Central memory CD8-positive, alpha-beta T cell (primary cell): ENCODE measurements around the gene MRPL41.
"Not testable (repeated sequence)": the region's sequence is repeated elsewhere in the genome, so short reads cannot be mapped to it uniquely, and the experiment has no call there.

Experiments
- ATAC-seq: fragments of 150-1000 bp; cut with Tn5 transposase; replicated peaks from 2 replicates; pipeline ENCODE4 v1.10.0; 2022; ENCODE audit warnings: mild to moderate bottlenecking, moderate FRiP score, moderate number of reproducible peaks; ENCODE audit not compliant: poor library complexity, severe bottlenecking; ENCODE audit errors: extremely low read depth
- DNase-seq, 2 donors: peaks; one replicate each; pipeline ENCODE4 v3.0.0; 2021; ENCODE audit warnings: low spot score in 2 of 2
- H3K27ac Mint-ChIP-seq: one replicate; pipeline ENCODE4 v1.8.0; 2022; ENCODE audit warnings: low read depth, mild to moderate bottlenecking, moderate library complexity, mixed read lengths
- H3K27me3 Mint-ChIP-seq: one replicate; pipeline ENCODE4 v1.8.0; 2022; ENCODE audit warnings: mixed read lengths
- H3K36me3 Mint-ChIP-seq: one replicate; pipeline ENCODE4 v1.8.0; 2022; ENCODE audit warnings: mild to moderate bottlenecking, moderate library complexity, mixed read lengths; ENCODE audit not compliant: insufficient read depth
- H3K4me1 Mint-ChIP-seq: one replicate; pipeline ENCODE4 v1.8.0; 2022; ENCODE audit warnings: mixed read lengths
- H3K4me3 Mint-ChIP-seq: one replicate; pipeline ENCODE4 v1.8.0; 2022; ENCODE audit warnings: mild to moderate bottlenecking, moderate library complexity, mixed read lengths
- H3K9me3 Mint-ChIP-seq: one replicate; pipeline ENCODE4 v1.8.0; 2022; ENCODE audit warnings: mixed read lengths

The MRPL41 gene

DNA sequence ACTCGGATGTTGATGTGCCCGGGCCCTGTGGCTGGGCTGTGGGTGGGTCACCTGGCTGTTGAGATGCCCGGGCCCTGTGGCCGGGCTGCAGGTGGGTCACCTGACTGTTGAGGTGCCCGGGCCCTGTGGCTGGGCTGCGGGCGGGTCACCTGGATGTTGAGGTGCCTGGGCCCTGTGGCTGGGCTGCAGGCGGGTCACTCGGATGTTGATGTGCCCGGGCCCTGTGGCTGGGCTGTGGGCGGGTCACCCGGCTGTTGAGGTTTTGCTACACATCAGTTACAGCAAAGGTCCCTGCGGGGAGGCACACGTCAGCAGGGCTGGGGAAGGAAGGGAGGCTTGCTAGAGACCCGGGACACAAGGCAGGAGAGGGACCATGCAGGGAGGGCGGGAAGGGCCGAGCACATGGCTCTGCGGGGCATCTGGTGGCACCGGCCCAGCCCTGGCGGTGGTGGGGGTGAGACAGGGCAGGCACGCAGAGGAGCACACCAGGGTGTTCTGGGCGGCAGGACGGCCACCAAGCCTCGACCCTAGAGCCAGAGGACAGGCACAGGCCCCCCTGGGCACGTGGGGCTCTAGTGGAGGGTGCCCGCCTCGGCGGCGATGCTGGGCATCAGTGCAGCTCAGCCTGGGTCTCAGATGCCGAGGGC lies 36.9 kb upstream of the MRPL41 start:
- no peaks in the 10 kb centered on the region for H3K36me3 Mint-ChIP-seq
- ATAC-seq = no peak
- no peak overlapping the region for H3K27ac Mint-ChIP-seq

DNA sequence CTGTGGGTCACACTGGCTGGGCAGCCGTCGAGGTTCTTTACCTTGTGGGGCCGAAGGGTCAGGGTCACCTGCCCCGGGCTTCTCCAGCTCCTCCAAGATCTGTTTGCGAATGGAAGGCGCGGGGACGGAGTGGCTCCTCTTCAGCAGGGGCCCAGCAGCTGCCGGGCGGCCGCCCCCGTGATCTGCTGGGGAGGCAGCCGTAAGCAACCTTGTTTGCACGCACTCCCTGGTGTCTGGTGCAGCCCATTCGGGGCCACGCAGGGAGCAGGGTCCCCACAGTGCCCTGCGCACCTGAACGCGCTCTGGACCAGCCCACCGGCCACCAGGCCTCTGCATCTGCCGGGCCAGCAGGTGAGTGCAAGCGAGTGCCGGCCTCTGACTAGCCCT lies 36.3 kb upstream of the MRPL41 start:
- no peaks in the 10 kb centered on the region for H3K27me3 Mint-ChIP-seq
- DNase-seq = no peak
- no peak for ATAC-seq
- no peaks in the 10 kb centered on the region for H3K36me3 Mint-ChIP-seq
- H3K9me3 Mint-ChIP-seq = no peaks in the 10 kb centered on the region
- H3K27ac Mint-ChIP-seq = no peak overlapping the region
- peaks cover 8% of the 10 kb centered on the region for H3K4me1 Mint-ChIP-seq
- H3K4me3 Mint-ChIP-seq = no peak overlapping the region

More for the DNA sequence above, 36.9 kb upstream of the MRPL41 start:
- no peak overlapping the region for H3K4me3 Mint-ChIP-seq
- H3K27me3 Mint-ChIP-seq = no peaks in the 10 kb centered on the region
- no peak for DNase-seq
- H3K9me3 Mint-ChIP-seq = no peaks in the 10 kb centered on the region
- H3K4me1 Mint-ChIP-seq = peaks cover 8% of the 10 kb centered on the region

GRCh38 chr9:137516144-137516917 lies 35.3 kb upstream of the MRPL41 start:
- H3K4me1 Mint-ChIP-seq = peaks cover 8% of the 10 kb centered on the region
- ATAC-seq = no peak
- H3K4me3 Mint-ChIP-seq = no peak overlapping the region
- no peak overlapping the region for H3K27ac Mint-ChIP-seq
- H3K36me3 Mint-ChIP-seq = no peaks in the 10 kb centered on the region
- H3K9me3 Mint-ChIP-seq = no peaks in the 10 kb centered on the region
- H3K27me3 Mint-ChIP-seq = no peaks in the 10 kb centered on the region
- DNase-seq = no peak

- not testable (repeated sequence) for DNase-seq, H3K27ac Mint-ChIP-seq, H3K4me3 Mint-ChIP-seq, ATAC-seq, H3K9me3 Mint-ChIP-seq, H3K27me3 Mint-ChIP-seq, H3K4me1 Mint-ChIP-seq, H3K36me3 Mint-ChIP-seq
These were observed 32.8 kb upstream of the MRPL41 start for GRCh38 chr9:137518661-137519459.

DNA sequence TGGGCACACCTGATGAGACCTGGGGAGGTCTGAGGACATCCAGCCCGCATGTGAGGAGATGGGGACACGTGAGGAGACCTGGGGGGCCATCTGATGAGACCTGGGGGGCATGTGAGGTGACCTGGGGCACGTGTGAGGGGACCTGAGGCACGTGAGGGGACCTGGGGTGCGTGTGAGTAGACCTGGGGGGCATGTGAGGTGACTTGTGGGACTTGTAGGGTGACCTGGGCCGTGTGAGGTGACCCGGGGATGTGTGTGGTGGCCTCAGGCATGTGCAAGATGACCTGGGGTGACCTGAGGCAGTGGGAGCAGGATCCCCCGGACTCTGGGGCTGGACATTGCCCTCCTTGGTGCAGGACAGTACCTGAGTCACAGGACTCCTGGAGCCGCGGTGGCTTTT lies 32.1 kb upstream of the MRPL41 start:
- Mint-ChIP-seq H3K4me1 (no peaks in the 10 kb centered on the region), H3K27me3 (no peaks in the 10 kb centered on the region), H3K27ac (no peak overlapping the region), H3K4me3 (no peak overlapping the region), H3K36me3 (no peaks in the 10 kb centered on the region), H3K9me3 (no peaks in the 10 kb centered on the region)
- no peak for ATAC-seq
- no peak for DNase-seq

- H3K27me3 Mint-ChIP-seq = no peaks in the 10 kb centered on the region
- H3K9me3 Mint-ChIP-seq = no peaks in the 10 kb centered on the region
- DNase-seq = no peak
- H3K36me3 Mint-ChIP-seq = peaks cover 2% of the 10 kb centered on the region
- no peak overlapping the region for H3K27ac Mint-ChIP-seq
- H3K4me1 Mint-ChIP-seq = peaks cover 6% of the 10 kb centered on the region
- H3K4me3 Mint-ChIP-seq = no peak overlapping the region
- ATAC-seq = no peak
These were observed 30.9 kb upstream of the MRPL41 start for GRCh38 chr9:137520614-137521404.

- H3K36me3 Mint-ChIP-seq = peaks cover 2% of the 10 kb centered on the region
- no peaks in the 10 kb centered on the region for H3K27me3 Mint-ChIP-seq
- no peaks in the 10 kb centered on the region for H3K9me3 Mint-ChIP-seq
- no peak overlapping the region for H3K27ac Mint-ChIP-seq
- DNase-seq (no peak), ATAC-seq (no peak)
- peaks cover 6% of the 10 kb centered on the region for H3K4me1 Mint-ChIP-seq
- H3K4me3 Mint-ChIP-seq = no peak overlapping the region
These were observed 30.2 kb upstream of the MRPL41 start for GRCh38 chr9:137521405-137521985.

DNA sequence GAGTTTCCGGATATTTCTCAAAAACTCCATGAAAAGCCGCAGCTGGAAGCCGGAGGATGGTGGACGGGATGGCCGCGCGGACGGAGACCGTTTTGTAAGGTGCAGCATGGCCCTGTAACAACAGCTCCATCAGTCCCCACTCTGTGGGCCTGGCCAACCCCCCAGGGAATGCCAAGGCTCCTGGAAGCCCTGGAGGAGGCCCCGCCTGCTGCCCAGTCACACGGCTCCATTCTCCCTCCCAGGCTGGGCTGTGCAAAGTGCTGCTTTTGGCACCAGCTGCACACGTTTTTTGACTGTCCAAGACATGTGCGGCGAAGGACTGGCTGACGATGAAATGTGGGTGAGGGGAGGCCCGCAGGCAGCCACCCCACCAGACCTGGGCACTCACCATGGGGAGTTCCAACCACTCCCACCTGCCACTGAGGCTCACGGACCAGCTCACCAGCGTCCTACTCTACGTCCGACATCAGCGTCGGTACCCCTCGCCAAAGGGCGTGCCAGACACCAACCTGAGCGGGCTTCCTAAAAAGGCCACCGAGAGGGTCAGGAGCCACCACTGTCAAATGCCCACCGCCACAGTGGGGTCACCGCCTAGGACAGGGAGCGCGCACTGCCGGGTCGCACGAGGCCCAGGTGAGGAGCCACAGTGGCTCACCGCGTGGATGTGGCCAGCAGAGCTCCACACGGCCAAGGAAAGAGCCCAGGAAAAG lies 28.8 kb upstream of the MRPL41 start:
- H3K4me1 Mint-ChIP-seq = peaks cover 6% of the 10 kb centered on the region
- no peak for ATAC-seq
- DNase-seq = no peak
- H3K9me3 Mint-ChIP-seq = no peaks in the 10 kb centered on the region
- no peak overlapping the region for H3K27ac Mint-ChIP-seq
- H3K27me3 Mint-ChIP-seq = no peaks in the 10 kb centered on the region
- peaks cover 2% of the 10 kb centered on the region for H3K36me3 Mint-ChIP-seq
- H3K4me3 Mint-ChIP-seq = no peak overlapping the region

DNA sequence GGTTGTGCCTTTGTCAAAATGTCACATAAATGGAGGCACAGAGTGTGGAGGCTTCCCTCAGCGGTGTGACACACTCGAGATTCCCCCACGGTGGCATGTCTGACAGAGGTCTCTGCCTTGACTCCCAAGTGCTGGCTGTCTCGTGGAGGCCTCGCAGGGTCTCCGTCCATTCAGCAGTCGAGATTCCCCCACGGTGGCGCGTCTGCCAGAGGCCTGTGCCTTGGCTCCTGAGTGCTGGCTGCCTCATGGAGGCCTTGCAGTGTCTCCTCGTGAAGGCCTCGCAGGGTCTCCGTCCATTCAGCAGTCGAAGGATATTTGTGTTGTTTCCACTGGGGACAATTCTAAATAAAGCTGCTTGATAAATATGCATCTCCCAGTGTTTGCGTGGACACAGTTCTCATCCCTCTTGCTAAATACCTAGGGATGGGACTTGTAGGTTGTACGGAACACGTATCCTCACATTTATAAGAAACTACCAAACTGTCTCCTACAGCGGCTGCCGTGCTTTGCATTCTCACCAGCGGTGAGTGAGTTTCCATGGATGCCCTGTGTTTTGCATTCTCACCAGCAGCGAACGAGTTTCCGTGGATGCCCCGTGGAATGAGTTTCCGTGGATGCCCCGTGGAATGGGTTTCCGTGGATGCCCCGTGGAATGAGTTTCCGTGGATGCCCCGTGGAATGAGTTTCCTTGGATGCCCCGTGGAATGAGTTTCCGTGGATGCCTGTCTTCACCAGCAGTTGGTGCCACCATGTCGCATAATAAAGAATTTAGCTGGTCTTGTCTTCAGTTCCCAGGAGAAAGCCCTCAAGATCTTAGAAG lies 27.3 kb upstream of the MRPL41 start:
- Mint-ChIP-seq H3K36me3 (peaks cover 2% of the 10 kb centered on the region), H3K4me1 (peaks cover 6% of the 10 kb centered on the region), H3K27ac (peak overlapping the region; percentile 76), H3K9me3 (no peaks in the 10 kb centered on the region), H3K4me3 (no peak overlapping the region), H3K27me3 (no peaks in the 10 kb centered on the region)
- DNase-seq (no peak), ATAC-seq (no peak)

DNA sequence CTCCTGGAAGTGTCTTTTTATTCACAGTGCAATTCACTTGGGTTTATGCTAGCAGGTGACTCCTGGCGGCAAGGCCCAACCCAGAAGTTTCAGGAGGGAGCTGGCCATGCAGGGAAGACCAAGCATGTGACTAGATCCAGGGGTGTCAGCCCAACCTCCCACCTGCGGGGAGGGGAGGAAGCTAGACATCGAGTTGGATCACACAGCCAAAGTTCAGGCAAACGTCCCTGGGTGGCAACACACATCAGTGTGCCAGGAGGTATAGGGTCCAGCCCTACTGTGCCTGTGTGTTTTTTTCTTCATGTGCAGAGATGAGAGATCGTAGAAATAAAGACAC lies 26.7 kb upstream of the MRPL41 start:
- Mint-ChIP-seq H3K9me3 (no peaks in the 10 kb centered on the region), H3K27me3 (no peaks in the 10 kb centered on the region), H3K36me3 (peaks cover 2% of the 10 kb centered on the region), H3K27ac (peak overlapping the region; percentile 76), H3K4me1 (peaks cover 6% of the 10 kb centered on the region), H3K4me3 (no peak overlapping the region)
- DNase-seq = no peak
- no peak for ATAC-seq

DNA sequence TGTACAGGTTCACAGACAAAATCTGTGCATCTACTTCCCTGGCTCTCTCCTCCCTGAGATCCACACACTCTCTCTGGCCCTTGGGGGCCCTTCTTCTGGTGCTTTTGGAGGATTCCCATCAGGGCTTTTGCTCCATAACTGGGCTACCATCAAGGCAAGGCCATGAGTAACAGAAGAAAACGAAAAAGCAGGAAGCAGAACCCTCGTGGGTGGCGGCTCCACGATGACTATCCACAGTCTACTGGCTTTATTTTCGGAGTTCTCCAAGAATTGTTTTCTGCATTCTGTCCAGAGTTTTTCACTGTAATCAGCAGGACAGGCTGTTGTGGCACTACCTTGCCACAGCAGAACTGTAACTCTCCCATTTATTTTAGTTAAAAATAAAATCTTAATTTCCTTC lies 21.3 kb upstream of the MRPL41 start:
- H3K4me1 Mint-ChIP-seq = peaks cover 11% of the 10 kb centered on the region
- no peaks in the 10 kb centered on the region for H3K27me3 Mint-ChIP-seq
- H3K27ac Mint-ChIP-seq = no peak overlapping the region
- H3K9me3 Mint-ChIP-seq = no peaks in the 10 kb centered on the region
- H3K36me3 Mint-ChIP-seq = peaks cover 7% of the 10 kb centered on the region
- ATAC-seq (no peak), DNase-seq (no peak)
- no peak overlapping the region for H3K4me3 Mint-ChIP-seq
